Cardiac fibroblast (primary cell): ENCODE results near the gene FRAS1.
"Not testable (repeated sequence)": the region's sequence is repeated elsewhere in the genome, so short reads cannot be mapped to it uniquely, and the experiment has no call there.

ENCODE experiments used
- DNase-seq, 2 donors: peaks; one replicate each; pipeline versions ENCODE4 v3.0.0 to v3.0.0-alpha.2; 2010; ENCODE audit warnings: low read depth in 2 of 2
- H3K4me3 ChIP-seq, 2 donors: replicated peaks in 1 of 2; 1 replicate in 1 of 2; 2 replicates in 1 of 2; pipeline ENCODE4 v1.5.1; 2011; ENCODE audit warnings: low read depth in 2 of 2, low read length in 2 of 2, mild to moderate bottlenecking in 2 of 2, moderate library complexity in 1 of 2
- TF ChIP-seq, protein P1 (sequence below): IDR thresholded peaks from one replicate; pipeline ENCODE4 v1.5.1; 2011; ENCODE audit warnings: low read depth, mild to moderate bottlenecking, low read length, inconsistent platforms

FRAS1 gene

GRCh38 chr4:78322032-78322431, 264.9 kb downstream of the FRAS1 start:
- H3K4me3 ChIP-seq = no peak overlapping the region
- TF ChIP-seq, protein P1, sequence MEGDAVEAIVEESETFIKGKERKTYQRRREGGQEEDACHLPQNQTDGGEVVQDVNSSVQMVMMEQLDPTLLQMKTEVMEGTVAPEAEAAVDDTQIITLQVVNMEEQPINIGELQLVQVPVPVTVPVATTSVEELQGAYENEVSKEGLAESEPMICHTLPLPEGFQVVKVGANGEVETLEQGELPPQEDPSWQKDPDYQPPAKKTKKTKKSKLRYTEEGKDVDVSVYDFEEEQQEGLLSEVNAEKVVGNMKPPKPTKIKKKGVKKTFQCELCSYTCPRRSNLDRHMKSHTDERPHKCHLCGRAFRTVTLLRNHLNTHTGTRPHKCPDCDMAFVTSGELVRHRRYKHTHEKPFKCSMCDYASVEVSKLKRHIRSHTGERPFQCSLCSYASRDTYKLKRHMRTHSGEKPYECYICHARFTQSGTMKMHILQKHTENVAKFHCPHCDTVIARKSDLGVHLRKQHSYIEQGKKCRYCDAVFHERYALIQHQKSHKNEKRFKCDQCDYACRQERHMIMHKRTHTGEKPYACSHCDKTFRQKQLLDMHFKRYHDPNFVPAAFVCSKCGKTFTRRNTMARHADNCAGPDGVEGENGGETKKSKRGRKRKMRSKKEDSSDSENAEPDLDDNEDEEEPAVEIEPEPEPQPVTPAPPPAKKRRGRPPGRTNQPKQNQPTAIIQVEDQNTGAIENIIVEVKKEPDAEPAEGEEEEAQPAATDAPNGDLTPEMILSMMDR = no peak
- no peak for DNase-seq

GRCh38 chr4:78323439-78323838, 266.3 kb downstream of the FRAS1 start:
- DNase-seq = no peak
- H3K4me3 ChIP-seq = no peak overlapping the region
- TF ChIP-seq, protein P1 = no peak

GRCh38 chr4:78324625-78325024, 267.5 kb downstream of the FRAS1 start:
- TF ChIP-seq, protein P1 = no peak
- no peak overlapping the region for H3K4me3 ChIP-seq
- no peak for DNase-seq

- no peak overlapping the region for H3K4me3 ChIP-seq
- TF ChIP-seq, protein P1 = no peak
- DNase-seq = no peak
Measured at GRCh38 chr4:78325271-78326157, 268.4 kb downstream of the FRAS1 start.

DNA sequence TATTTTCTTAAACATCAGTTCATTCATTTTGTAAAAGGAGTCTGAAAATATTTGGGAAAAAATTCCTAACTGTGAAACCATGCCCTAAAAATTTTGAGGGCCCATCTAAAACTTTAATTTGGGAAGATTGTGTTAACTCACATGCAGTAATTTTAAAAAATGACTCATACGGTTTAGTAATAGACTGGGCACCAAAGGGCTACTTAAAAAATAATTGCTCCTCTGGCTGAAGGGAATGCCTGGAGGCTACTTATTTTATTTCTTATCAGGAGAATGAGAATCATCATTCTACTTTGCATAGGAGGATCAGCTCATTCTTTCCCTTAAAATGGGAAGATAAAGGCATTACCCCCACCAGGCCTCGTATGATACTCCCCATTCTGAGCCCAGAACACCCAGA, 271.5 kb downstream of the FRAS1 start:
- DNase-seq = not testable (repeated sequence)

GRCh38 chr4:78331186-78331585, 274.1 kb downstream of the FRAS1 start:
- TF ChIP-seq, protein P1 = no peak
- no peak overlapping the region for H3K4me3 ChIP-seq
- no peak for DNase-seq

More for the DNA sequence above, 271.5 kb downstream of the FRAS1 start:
- not testable (repeated sequence) for H3K4me3 ChIP-seq

DNA sequence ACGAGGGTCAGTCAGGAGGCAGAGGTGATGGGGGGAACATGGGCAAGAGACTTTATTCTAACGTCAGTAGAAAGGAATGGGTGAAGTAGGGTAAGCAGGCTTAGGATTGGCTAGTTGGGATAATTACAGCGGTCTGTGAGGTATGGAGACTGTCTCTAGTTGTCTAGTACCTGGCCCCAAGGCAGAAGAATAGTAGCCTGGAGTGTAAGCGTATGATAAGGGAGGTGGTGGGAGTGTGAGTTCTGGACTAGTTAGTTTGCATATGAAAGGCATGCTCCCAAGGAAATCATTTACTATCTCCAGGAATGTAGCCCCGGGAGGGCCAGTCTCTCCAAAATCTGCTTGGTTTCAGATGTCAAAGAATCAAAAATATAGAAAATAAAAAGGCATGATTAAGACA, 274.8 kb downstream of the FRAS1 start:
- H3K4me3 ChIP-seq = no peak overlapping the region
- TF ChIP-seq, protein P1 = no peak

More for the DNA sequence above, 274.8 kb downstream of the FRAS1 start:
- no peak for DNase-seq
